Fibroblast of skin of right biceps (primary cell): ENCODE data around the gene AMBRA1.

Experiments
- DNase-seq: peaks from one replicate; pipeline ENCODE4 v3.0.0-alpha.2; 2013

Gene AMBRA1

DNA sequence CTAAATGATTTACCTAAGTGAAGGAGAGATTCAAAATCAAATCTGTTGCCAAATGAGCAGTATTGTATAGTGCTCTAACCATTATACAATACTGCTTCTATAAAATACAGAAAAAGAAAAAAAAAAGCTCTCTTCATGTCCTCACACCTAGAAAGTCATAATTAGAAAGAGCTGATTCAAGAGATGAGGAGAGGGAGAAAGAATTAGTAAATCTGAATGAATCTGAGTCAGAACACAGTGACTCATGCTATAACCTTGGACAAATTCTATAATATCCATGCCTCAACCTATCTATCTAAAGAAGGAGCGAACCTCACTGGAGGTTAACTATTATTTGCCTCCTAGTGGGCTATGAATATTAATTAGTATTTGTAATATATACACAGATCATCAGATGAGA is 29.4 kb downstream of the AMBRA1 start:
- DNase-seq = peak; percentile 74

DNA sequence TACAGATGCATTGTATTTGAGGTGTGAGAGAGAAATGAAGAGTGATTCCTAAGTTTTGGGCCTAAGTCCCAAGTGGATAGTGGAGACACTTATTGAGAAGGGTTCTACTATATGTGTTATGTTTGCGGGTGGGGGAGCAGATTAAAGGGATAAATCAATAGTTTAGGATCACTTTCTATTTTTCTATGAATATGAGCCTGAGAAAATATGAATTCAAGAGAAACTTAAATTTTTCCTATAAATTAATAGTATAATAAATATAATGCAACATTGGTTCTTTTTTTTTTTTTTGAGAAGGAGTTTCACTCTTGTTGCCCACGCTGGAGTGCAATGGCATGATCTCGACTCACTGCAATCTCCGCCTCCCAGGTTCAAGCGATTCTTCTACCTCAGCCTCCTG is 31.3 kb downstream of the AMBRA1 start:
- no peak for DNase-seq

DNA sequence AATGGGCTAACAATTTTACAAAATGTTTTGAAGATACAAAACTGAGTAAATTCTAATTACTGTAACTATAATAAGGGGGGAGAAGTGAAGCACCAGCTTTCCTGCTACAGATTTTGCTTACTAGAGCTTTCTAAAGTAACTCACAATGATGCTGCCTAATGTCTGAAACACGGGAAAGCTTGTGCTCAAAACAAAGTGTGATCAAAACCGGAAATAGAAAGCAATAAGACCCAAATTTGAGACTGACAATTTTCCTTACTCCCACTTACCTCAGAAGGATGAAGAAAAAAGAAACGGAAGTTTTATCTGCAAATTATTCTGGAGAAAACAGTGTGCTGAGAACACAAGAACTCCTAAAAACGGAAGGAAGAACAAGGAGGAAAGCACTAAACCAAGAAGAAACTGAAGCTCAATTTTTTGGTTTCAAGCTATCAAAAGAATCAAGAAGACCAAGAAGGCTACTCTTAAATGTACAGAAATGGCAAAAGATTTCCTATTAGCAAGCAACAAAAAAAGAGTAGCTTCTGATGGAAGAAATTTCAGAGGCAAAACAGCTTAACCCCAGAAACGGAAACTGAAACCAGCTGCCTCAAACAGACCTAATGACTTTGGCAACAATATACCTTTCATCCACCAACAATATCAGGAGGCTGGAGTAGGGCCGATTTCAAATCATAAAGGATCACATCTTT is 33.4 kb downstream of the AMBRA1 start:
- peak; percentile 6 for DNase-seq

DNA sequence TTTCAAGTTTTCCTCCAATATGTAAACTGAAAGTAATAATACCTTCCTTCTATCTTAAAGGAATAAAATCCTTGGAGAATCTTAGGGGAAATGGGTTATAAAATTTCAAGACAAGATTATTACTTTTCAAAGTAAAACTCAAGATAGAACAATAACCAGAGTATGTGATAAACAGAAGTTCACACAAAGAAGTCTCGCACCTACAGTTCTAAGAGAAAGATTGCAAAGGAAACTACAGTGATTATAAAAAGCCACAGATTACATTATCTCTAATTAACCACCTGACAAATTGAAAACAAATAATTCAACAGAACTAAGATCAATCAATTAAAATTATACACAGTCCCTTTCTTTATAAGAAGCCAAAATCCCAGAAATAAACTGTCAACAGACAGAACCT is 34.0 kb downstream of the AMBRA1 start:
- no peak for DNase-seq

DNA sequence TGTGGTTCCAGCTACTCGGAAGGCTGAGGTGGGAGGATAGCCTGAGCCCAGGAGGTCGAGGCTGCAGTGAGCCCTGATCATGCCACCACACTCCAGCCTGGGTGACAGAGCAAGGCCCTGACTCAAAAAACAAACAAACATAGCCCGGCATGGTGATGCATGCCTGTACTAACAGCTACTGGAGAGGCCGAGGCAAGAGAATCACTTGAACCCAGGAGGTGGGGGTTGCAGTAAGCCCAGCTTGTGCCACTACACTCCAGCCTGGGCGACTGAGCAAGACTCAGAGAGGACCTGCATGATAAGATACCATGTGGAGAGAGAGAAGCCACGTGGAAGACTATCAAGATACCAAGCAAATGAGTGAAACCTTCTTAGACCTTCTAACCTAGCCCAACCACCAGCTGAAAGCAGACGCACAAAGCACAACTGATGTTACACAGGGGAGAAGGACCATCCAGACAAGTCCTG is 36.1 kb downstream of the AMBRA1 start:
- DNase-seq = peak; percentile 11

DNA sequence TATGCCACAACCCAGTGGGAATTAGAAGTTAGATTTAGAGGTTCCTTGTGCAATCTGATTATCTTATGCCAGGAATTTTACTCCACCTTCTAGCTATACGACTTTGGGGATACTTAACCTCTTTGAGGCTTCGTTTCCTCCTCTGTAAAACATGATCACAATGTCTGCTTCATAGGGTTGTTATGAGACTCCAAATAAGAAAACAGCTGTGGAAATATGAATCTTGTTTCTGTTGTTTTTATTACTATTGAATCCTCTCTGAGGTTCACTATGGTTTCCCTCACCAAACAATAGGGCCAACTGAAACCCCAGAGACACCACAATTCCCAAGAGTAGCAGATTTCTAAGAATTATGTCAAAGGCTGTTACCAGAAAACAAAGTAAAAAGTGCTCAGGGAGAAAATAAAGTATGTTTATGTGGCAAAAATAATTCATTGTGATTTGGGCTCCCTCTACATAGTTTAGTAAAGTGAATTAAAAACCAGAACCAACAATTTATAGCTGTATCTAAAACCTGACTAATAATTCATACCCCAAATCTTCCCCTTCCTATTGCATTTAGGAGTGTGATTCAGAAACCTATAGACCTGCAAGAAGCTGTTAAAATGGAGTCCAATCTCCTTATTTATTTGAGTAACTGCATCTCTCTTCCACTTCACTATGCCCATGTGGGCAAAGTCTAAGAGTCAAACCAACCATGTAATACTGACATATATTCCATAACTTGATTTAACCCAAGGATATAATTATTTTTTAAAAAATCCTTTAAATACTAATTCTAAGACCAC is 38.4 kb downstream of the AMBRA1 start:
- DNase-seq = peak; percentile 27

DNA sequence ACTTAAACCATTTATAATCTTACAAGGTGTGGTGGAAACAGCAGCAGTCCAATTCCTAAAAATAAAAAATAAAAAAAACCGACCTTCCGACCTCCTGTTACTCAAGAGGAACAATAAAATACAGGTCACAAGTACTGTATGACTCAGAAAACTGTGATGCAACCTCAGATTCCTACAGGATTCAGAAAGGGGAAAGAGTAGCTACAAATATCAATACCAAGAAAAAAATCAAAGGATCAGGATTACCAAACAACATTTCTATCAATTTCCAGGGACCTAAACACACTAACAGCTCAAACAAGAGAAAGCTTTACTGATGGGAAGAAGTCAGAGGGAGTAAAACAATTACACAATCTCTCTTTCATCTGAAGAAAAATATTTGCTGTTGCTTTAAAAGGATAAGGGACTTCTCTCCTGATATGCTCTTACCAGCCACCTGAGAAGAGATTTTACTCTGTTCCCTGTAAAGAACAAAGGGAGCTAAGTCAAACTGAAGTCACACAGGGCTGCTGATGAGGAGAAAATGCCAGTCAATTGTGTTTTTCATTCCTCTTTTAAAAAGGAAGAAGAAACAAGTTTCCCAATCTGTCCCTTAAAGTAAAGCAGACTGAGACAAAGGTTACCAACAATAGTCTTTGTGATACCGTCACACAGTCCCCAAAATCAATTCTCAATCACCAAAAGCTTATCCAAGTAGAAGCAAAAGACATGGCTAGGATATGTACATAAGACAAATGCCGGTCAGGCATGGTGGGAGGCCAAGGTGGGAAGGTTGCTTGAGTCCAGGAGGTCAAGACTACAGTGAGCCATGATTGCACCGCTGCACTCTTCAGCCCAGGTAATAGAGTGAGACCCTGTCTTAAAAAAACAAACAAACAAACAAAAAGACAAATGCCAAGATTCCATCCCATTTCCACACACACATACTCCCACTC is 39.3 kb downstream of the AMBRA1 start:
- peak; percentile 70 for DNase-seq

DNA sequence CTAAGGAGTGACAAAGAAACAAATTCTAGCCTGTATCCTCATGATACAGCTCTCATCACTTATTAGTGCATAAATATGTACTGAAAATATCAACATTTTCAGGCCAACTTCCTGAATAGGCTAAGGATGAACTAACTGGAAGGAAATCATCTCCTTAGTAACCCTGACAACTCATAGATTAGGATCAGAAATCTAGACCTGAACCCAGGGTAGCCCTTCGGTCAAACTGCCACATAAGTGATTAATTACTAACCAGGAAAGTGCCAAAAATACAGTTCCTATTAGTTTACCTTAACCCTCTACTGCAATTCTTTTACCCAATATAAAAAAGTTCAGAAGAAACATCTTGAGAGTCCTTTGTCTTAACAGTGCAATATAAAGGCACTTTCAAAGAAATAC is 40.0 kb downstream of the AMBRA1 start:
- DNase-seq = peak; percentile 13

DNA sequence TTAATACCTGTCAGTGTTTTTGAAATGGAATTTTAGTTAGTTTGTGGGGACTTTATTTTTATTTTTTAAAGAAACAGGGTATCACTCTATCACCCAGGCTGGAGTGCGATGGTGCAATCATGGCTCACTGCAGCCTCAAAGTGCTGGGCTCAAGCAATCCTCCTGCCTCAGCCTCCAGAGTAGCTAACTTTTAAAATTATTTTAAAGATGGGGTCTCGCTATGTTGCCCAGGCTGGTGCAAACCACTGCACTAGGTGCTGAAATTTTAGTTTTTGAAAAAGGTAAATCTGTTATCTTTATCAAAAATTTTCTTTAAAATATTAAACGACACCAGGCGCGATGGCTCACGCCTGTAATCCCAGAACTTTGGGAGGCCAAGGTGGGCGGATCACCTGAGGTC is 42.6 kb downstream of the AMBRA1 start:
- no peak for DNase-seq

DNA sequence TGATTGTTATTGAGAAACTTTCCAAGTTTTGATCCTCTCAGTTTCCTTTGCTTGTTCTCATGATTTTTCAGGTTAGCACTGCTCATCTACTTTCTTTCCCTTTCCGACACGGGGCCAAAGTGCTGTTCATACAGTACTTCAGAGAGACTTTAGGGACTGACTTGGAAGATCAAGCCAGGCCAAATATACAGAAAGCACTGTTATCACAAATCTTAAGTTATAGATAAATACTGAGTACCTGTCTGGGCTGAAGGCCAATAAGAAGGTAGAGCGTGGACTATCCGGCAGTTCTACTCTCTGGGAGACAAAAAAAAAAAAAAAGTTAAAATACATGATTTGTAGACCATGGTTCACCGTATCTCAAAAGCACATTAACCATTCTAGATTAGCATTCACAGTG is 46.2 kb downstream of the AMBRA1 start:
- DNase-seq = no peak

DNA sequence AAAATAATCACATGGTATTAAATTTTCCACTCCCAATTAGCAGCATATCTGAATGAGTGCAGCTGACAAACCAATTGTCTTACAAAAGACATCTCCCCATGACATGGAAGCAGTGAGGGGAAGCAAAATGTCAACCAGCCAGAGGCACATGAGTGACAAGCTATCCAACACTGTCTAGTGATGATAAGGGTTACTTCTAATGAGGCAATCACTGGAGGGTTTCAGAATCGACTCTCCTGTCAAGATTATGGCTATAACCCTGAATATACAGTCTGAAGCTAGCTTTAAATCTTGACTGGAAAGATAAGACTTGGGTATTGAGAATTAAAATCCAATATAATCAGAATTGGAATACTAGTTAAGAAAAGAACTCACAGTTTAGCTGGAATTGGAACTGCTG is 50.3 kb downstream of the AMBRA1 start:
- no peak for DNase-seq

DNA sequence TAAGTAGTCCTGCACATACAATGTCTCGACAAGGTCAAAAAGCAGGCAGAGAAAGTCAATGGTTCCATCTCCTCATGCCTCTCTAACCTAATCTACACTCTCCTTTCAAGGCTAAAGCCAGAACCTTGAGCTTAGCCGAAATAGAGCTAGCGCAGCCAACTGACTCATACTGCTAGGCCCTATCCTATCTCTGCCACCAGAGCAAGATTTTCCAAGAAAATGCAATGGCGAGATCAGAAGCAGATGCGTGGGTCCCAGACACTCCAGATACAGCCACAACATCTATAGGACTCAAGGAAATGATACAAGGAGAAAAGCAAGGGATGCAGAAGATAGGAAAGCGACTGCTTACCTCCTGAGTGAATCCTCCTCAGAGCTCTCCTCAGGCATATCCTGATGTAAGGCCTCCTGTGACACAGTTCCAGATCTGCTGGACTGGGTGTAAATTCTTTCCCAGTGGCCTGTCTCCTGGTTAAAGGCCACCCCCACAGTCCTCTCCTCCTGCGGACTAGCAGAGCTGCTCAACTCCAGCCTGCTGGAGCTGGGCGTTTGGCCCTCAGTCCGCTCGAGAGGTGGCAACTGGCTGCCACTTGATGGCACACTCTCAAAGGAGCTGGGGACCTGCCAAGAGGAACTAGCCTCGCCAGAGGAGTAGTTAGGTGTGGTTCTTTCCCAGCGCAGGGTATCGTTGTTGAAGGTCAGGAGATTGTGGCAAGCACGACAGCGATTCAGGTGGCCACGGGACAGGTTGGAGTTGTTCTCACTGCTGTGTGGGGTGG is 52.0 kb downstream of the AMBRA1 start:
- DNase-seq = no peak

DNA sequence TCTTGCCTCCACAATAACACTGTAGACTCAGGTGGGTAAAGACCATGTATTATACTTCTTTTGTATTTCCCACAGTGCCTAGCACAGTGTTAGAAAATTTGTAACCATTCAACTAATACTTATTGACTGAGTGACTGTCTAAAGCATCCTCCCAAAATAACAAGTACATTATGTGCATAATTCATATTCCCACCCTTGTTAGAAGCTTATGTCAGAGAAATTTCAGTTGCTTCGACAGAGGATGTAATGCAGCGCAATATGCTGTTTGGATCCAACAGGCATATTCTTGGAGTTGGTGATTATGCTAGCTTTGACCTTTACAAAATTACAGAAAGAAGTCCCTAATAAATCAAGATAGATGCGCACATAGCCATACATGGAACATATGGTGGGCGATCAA is 53.0 kb downstream of the AMBRA1 start:
- DNase-seq = no peak

DNA sequence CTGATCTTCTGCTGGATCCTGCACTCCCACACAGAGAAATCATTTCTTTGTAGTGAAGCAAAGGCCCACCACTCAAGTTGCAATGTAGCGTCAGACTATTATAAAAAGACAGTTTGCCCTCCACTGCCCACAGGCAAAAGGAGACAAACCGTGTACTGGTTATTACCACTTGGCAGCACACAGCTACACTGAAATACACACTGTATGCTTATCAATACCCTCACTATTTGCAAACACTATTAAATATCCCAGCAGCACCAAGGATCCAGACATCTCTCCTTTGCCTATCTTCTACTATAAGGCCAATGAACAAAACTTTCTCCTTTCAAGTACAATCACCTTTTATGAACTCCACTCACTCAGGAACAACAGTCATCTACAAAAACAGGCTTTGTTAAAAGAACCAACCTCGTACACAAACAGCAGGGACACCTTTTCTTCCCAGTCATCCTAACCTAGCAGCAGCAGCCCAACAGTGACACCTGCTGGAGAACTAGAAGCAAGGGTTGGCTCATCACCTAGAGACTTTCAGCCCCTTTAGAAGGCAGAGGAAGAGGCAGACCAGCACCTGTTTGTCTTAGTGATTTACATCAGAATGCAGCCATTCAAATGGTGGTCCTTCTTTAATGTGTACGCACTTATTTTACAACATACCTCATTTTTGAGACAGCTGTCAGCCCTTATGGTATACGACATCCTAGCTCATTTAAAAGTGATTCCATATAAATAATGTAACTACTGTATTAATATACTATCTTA is 56.1 kb downstream of the AMBRA1 start:
- DNase-seq = peak; percentile 74

DNA sequence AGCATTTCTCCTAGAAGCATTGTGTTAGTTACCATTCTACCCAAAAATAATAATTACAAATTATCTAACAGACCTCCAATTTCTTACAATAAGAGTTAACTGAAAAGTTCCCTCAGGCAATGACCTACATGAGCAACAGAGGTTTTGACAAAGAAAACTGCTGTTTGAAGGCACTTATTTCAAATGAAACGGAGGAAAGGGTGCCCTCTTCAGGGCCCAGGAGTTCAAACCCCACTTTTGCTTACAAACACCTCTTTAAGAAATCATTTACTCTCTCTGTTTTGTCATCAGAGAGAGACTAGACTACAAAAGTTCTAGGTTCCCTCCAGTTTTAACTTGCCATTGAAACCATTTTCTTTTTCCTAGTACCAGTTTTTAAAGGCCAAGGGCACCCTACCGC is 56.7 kb downstream of the AMBRA1 start:
- no peak for DNase-seq

DNA sequence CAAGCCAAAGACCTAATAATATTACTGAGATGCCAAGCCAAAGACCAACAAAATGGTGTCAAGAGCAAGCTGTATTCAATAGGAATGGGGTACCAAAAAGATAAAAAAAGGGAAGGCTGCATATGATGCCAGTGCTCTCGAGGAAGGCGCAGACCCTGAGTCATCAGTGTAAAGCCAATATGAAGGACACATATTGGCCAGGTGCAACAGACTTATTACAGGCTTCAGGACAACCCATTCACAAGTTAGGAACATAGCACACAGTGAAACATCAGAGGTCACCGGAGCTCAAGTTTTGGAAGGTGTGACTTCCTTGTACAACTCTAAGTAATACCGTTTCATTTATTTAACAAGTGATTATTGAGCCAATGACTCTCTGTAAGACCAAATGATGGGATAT is 58.1 kb downstream of the AMBRA1 start:
- no peak for DNase-seq

DNA sequence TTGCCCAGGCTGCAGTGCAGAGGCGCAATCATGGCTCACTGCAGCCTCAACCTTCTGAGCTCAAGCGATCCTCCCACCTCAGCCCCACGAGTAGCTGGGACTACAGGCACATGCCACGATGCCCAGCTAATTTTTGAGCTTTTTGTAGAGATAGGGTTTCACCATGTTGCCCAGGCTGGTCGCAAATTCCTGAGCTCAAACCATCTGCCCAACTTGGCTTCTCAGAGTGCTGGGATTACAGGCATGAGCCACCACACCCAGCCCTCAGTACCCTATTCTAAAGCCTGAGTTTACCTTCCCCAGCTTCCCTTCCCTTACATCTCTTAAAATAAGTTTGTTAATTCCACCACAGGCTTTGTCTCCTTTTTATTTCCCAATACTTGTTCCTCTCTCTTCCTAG is 59.1 kb downstream of the AMBRA1 start:
- DNase-seq = no peak

DNA sequence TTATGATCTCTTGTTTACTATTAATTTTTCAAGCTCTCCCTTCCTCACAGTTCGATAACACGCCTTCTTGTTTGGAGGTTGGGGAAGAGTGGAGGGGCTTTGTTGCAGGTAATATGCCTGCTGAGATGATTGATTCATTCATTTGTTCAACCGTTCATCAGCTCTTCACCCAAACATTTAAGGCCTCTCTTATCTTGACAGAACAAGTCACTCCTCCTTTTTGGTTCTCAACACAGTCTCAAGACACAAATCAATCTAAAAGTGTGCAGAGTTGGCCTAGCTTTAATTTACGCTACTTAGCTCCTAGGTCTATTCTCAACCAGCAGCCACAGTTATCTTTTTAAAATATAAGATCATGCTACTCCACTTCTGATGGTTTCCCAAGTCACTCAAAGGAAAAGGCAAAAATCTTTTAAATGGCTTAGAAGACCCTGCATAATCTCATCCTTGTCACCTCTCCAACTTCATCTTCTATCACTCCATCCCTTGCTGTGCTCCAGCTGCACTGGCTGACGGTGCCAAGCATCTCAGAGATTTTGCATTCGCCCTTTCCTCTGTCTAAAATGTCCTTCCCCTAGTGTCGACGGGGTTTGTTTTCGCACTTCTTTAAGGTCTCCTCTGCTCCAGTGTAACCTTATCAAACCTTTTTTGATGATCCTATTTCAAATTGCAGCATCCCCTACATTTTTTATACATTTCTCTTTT is 60.3 kb downstream of the AMBRA1 start:
- DNase-seq = no peak

DNA sequence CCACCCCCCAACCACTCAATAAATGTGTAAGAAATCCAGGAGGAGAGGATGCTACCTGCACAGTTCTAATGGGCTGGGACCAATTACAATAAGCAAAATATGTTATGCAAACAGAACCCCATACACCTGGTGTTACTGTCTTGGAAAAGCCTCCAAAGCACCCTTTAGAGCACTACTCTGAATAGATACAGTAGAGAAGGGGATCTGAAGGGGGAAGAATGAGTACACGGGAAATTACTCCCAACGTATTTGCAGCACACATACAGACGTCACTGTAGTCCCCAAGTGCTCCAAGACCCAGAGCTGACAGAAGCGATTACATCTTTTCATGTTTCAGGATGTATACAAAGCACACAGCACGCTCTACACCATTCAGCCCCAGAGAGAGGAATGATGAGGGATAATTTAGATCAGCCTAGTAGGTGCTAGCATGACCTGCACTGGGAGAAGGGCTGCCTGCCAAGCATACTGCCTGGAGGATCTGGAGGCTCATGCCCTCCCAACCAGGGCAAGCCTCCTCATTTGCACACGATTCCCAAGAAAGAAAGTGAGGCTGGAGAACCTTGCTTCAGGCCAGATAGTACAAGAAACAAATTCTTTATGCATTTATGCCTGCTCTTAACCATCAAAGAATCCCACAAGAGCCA is 63.8 kb downstream of the AMBRA1 start:
- no peak for DNase-seq

DNA sequence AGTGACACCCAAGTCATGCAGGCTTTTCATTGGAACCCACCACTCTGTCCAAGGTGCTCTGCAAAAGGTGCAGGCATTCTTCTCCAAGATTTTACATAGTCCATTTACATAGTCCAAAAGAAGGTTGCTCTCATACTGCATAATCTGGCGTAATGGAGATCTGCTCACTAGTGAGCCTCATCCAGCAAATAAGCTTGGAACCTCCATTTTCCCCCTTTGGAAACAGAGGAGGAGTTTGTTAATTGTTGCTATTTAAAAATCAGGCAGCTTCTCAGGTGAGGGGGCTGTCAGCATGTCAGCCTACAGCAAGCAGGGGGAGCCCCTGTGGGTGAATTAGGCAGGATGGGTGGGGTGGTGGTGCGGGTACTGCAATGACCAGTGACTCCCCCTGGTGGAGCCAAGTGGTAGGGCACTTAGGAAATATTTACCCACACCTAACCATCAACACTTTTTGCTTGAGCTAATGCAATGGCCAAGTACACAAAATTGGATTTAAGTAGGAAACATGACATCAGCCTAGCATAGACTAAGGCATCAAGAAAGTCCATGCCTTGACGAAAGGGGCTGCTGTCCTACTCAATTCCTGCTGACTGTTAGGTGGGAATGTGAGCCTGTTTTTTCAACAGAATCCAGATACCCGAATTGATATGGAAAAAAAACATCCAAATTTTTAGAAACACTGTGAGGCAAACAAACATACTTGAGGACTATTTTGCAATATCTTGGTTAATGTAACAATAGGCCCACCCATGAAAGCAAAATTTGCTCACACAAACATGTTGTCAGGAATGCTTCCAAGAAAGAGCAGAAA is 64.5 kb downstream of the AMBRA1 start:
- DNase-seq = peak; percentile 51
